ENCODE data around the gene RNF157.

DNA sequence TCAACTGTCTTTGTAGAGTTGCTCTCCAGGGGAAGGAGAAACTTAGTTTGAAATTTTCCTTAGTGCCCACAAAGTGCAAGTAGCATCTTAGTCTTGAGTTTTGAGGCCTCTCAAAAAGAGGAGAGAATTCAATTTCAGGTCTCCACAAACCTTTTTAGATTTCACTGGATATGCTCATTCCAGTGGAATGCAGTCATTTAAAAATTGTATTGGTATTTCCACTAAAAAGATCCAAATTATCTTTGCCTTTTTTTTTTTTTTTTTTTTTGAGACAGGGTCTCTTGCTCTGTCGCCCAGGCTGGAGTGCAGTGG lies 92.3 kb downstream of the RNF157 start:
- TF ChIP-seq, protein P1, sequence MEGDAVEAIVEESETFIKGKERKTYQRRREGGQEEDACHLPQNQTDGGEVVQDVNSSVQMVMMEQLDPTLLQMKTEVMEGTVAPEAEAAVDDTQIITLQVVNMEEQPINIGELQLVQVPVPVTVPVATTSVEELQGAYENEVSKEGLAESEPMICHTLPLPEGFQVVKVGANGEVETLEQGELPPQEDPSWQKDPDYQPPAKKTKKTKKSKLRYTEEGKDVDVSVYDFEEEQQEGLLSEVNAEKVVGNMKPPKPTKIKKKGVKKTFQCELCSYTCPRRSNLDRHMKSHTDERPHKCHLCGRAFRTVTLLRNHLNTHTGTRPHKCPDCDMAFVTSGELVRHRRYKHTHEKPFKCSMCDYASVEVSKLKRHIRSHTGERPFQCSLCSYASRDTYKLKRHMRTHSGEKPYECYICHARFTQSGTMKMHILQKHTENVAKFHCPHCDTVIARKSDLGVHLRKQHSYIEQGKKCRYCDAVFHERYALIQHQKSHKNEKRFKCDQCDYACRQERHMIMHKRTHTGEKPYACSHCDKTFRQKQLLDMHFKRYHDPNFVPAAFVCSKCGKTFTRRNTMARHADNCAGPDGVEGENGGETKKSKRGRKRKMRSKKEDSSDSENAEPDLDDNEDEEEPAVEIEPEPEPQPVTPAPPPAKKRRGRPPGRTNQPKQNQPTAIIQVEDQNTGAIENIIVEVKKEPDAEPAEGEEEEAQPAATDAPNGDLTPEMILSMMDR (IDR thresholded peaks at IDR 0.05): no peak
- TF ChIP-seq, protein P2, sequence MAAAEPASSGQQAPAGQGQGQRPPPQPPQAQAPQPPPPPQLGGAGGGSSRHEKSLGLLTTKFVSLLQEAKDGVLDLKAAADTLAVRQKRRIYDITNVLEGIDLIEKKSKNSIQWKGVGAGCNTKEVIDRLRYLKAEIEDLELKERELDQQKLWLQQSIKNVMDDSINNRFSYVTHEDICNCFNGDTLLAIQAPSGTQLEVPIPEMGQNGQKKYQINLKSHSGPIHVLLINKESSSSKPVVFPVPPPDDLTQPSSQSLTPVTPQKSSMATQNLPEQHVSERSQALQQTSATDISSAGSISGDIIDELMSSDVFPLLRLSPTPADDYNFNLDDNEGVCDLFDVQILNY (CRISPR knock-in tag; IDR thresholded peaks at IDR 0.05): no peak
- TF ChIP-seq SP1 (CRISPR knock-in tag; conservative IDR thresholded peaks at IDR 0.05) (no peak), PRRX2 (CRISPR knock-in tag; IDR thresholded peaks at IDR 0.05) (no peak), ELF4 (CRISPR knock-in tag; IDR thresholded peaks at IDR 0.05; ENCODE audit: low read depth) (no peak), ZNF423 (CRISPR knock-in tag; IDR thresholded peaks at IDR 0.05) (no peak), OVOL2 (CRISPR knock-in tag; IDR thresholded peaks at IDR 0.05; ENCODE audit: borderline replicate concordance) (no peak), CREB1 (CRISPR knock-in tag; IDR thresholded peaks at IDR 0.05) (no peak)
- TF ChIP-seq, protein P3, sequence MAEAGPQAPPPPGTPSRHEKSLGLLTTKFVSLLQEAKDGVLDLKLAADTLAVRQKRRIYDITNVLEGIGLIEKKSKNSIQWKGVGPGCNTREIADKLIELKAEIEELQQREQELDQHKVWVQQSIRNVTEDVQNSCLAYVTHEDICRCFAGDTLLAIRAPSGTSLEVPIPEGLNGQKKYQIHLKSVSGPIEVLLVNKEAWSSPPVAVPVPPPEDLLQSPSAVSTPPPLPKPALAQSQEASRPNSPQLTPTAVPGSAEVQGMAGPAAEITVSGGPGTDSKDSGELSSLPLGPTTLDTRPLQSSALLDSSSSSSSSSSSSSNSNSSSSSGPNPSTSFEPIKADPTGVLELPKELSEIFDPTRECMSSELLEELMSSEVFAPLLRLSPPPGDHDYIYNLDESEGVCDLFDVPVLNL (CRISPR knock-in tag; IDR thresholded peaks at IDR 0.05; ENCODE audit: borderline replicate concordance, low read depth): no peak
- TF ChIP-seq, protein P4, sequence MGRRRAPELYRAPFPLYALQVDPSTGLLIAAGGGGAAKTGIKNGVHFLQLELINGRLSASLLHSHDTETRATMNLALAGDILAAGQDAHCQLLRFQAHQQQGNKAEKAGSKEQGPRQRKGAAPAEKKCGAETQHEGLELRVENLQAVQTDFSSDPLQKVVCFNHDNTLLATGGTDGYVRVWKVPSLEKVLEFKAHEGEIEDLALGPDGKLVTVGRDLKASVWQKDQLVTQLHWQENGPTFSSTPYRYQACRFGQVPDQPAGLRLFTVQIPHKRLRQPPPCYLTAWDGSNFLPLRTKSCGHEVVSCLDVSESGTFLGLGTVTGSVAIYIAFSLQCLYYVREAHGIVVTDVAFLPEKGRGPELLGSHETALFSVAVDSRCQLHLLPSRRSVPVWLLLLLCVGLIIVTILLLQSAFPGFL (CRISPR knock-in tag; IDR thresholded peaks at IDR 0.05; ENCODE audit: borderline replicate concordance): no peak
- TF ChIP-seq, protein P5, sequence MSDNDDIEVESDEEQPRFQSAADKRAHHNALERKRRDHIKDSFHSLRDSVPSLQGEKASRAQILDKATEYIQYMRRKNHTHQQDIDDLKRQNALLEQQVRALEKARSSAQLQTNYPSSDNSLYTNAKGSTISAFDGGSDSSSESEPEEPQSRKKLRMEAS (CRISPR knock-in tag; IDR thresholded peaks at IDR 0.05): no peak
- TF ChIP-seq, protein P6, sequence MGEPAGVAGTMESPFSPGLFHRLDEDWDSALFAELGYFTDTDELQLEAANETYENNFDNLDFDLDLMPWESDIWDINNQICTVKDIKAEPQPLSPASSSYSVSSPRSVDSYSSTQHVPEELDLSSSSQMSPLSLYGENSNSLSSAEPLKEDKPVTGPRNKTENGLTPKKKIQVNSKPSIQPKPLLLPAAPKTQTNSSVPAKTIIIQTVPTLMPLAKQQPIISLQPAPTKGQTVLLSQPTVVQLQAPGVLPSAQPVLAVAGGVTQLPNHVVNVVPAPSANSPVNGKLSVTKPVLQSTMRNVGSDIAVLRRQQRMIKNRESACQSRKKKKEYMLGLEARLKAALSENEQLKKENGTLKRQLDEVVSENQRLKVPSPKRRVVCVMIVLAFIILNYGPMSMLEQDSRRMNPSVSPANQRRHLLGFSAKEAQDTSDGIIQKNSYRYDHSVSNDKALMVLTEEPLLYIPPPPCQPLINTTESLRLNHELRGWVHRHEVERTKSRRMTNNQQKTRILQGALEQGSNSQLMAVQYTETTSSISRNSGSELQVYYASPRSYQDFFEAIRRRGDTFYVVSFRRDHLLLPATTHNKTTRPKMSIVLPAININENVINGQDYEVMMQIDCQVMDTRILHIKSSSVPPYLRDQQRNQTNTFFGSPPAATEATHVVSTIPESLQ (CRISPR knock-in tag; IDR thresholded peaks at IDR 0.05): no peak
